DOHH2 (cell line): ENCODE results near the gene KIF26B.

Source experiments
- H3F3A ChIP-seq: fragments of 200-600 bp; sonication (generic), shearing (Covaris generic); 2 replicates; pipeline ENCODE4 v1.6.0; 2016; ENCODE audit warnings: antibody characterized with exemption, mild to moderate bottlenecking; ENCODE audit not compliant: control insufficient read depth, insufficient read depth
- H3K27ac ChIP-seq: fragments of 200-600 bp; sonication (generic); 2 replicates; pipeline ENCODE4 v1.5.1; 2014; ENCODE audit warnings: low read depth, mild to moderate bottlenecking, low read length, moderate library complexity
- H3K27me3 ChIP-seq: fragments of 200-600 bp; sonication (generic); 2 replicates; pipeline ENCODE4 v1.6.1; 2014; ENCODE audit warnings: mild to moderate bottlenecking, low read length, mixed read lengths; ENCODE audit not compliant: control insufficient read depth
- H3K36me3 ChIP-seq: fragments of 200-600 bp; sonication (generic); 2 replicates; pipeline ENCODE4 v1.6.1; 2014; ENCODE audit warnings: mild to moderate bottlenecking, low read length, moderate library complexity, mixed read lengths; ENCODE audit not compliant: control insufficient read depth
- H3K4me1 ChIP-seq: fragments of 200-600 bp; sonication (generic); 2 replicates; pipeline ENCODE4 v1.6.1; 2014; ENCODE audit warnings: mild to moderate bottlenecking, low read length, mixed read lengths; ENCODE audit not compliant: control insufficient read depth
- H3K4me2 ChIP-seq: fragments of 200-600 bp; sonication (generic); 2 replicates; pipeline ENCODE4 v1.6.0; 2014; ENCODE audit warnings: mild to moderate bottlenecking, low read length, moderate library complexity
- H3K4me3 ChIP-seq: fragments of 200-600 bp; sonication (generic); 2 replicates; pipeline ENCODE4 v1.5.1; 2014; ENCODE audit warnings: mild to moderate bottlenecking, low read length, mixed read lengths
- H3K79me2 ChIP-seq: fragments of 200-600 bp; sonication (generic); 2 replicates; pipeline ENCODE4 v1.6.1; 2014; ENCODE audit warnings: mild to moderate bottlenecking, low read length, mixed read lengths; ENCODE audit not compliant: control insufficient read depth
- H3K9me2 ChIP-seq: fragments of 200-600 bp; sonication (generic); replicated peaks from 2 replicates; pipeline ENCODE4 v1.6.1; 2014; ENCODE audit warnings: mild to moderate bottlenecking, low read length, mixed read lengths; ENCODE audit not compliant: control insufficient read depth
- H3K9me3 ChIP-seq: fragments of 200-600 bp; sonication (generic); 2 replicates; pipeline ENCODE4 v1.6.1; 2014; ENCODE audit warnings: antibody characterized with exemption, low read length, mixed read lengths; ENCODE audit not compliant: control insufficient read depth, insufficient read depth
- H4K20me1 ChIP-seq: fragments of 200-600 bp; sonication (generic); 2 replicates; pipeline ENCODE4 v1.6.0; 2014; ENCODE audit warnings: low read depth, mild to moderate bottlenecking, antibody characterized with exemption, low read length, moderate library complexity; ENCODE audit not compliant: control insufficient read depth, insufficient read depth
- EZH2phosphoT487 ChIP-seq: fragments of 200-600 bp; sonication (generic); IDR thresholded peaks from 2 replicates; pipeline ENCODE4 v1.6.1; 2017; ENCODE audit warnings: borderline replicate concordance, mild to moderate bottlenecking, antibody characterized with exemption, low read length, moderate library complexity, mixed read lengths
- TF ChIP-seq, protein P1 (sequence below): fragments of 200-600 bp; sonication (generic); IDR thresholded peaks from one replicate; pipeline ENCODE4 v1.5.1; 2014; ENCODE audit warnings: antibody characterized with exemption, mild to moderate bottlenecking, low read depth, low read length; ENCODE audit not compliant: poor library complexity, severe bottlenecking

KIF26B gene

DNA sequence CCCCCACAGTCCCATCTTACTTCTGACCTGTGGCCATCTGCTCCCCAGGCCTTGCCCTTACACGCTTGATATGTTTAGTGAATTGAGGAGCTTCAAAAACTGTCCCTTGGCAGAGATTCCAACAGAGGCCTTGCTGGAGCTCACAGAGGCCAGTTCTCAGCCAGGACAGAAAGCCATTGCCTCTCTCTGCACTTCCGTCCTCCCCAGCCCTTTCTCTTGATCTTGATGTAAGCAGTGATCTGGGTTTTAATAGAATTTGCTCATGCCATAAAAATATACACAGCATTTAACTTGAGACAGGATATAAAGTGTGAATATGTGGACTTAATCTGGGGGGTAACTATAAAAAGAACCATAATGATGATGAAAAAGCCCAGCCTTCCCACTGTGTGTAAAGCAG is 453.5 kb downstream of the KIF26B start:
- Histone ChIP-seq H3K4me3 (no peak overlapping the region), H3K4me2 (no peak overlapping the region), H3K27ac (no peak overlapping the region), H3K4me1 (no peaks in the 10 kb centered on the region), H3K79me2 (no peaks in the 10 kb centered on the region), H3K36me3 (no peaks in the 10 kb centered on the region), H3K9me3 (no peaks in the 10 kb centered on the region), H3K9me2 (no peaks in the 10 kb centered on the region), H4K20me1 (no peaks in the 10 kb centered on the region), H3F3A (no peaks in the 10 kb centered on the region), H3K27me3 (peaks cover 7% of the 10 kb centered on the region; the same call in 1 of the 2 replicates)
- no peak for TF ChIP-seq EZH2phosphoT487
- TF ChIP-seq, protein P1, sequence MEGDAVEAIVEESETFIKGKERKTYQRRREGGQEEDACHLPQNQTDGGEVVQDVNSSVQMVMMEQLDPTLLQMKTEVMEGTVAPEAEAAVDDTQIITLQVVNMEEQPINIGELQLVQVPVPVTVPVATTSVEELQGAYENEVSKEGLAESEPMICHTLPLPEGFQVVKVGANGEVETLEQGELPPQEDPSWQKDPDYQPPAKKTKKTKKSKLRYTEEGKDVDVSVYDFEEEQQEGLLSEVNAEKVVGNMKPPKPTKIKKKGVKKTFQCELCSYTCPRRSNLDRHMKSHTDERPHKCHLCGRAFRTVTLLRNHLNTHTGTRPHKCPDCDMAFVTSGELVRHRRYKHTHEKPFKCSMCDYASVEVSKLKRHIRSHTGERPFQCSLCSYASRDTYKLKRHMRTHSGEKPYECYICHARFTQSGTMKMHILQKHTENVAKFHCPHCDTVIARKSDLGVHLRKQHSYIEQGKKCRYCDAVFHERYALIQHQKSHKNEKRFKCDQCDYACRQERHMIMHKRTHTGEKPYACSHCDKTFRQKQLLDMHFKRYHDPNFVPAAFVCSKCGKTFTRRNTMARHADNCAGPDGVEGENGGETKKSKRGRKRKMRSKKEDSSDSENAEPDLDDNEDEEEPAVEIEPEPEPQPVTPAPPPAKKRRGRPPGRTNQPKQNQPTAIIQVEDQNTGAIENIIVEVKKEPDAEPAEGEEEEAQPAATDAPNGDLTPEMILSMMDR: no peak

- Histone ChIP-seq H3K27me3 (peaks cover 7% of the 10 kb centered on the region; the same call in 1 of the 2 replicates), H3K4me3 (no peak overlapping the region), H3K27ac (no peak overlapping the region), H3K9me2 (no peaks in the 10 kb centered on the region), H3K36me3 (no peaks in the 10 kb centered on the region), H3F3A (no peaks in the 10 kb centered on the region), H4K20me1 (no peaks in the 10 kb centered on the region), H3K9me3 (no peaks in the 10 kb centered on the region), H3K79me2 (no peaks in the 10 kb centered on the region), H3K4me1 (no peaks in the 10 kb centered on the region), H3K4me2 (no peak overlapping the region)
- no peak for TF ChIP-seq EZH2phosphoT487
- TF ChIP-seq, protein P1: no peak
Measured at GRCh38 chr1:245609354-245610150, 454.8 kb downstream of the KIF26B start.

DNA sequence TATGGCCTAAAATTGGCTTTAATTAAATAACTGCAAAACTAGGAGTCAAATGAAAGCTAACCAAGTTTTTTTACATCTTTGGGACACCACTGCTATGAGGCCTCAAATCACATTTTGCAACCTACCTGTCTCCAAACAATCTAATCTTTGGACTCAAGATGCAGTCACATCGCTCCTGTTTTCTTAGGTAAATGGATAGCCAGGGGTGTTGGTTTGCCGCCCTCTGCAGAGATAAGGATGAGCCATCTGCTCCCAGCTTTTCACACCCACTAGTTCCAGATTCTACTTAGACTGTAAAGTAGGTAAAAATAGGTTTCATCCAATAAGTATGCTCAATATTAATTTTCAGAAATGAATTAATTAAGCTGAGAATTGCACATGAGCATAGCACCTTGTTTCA is 456.5 kb downstream of the KIF26B start:
- Histone ChIP-seq H3K79me2 (no peaks in the 10 kb centered on the region), H3K9me2 (no peaks in the 10 kb centered on the region), H3K36me3 (no peaks in the 10 kb centered on the region), H4K20me1 (no peaks in the 10 kb centered on the region), H3F3A (no peaks in the 10 kb centered on the region), H3K9me3 (no peaks in the 10 kb centered on the region), H3K27ac (no peak overlapping the region), H3K4me1 (no peaks in the 10 kb centered on the region), H3K27me3 (peaks cover 7% of the 10 kb centered on the region; the same call in 1 of the 2 replicates), H3K4me2 (no peak overlapping the region), H3K4me3 (no peak overlapping the region)
- TF ChIP-seq, protein P1: no peak
- TF ChIP-seq EZH2phosphoT487: no peak
